Activated CD4-positive, alpha-beta T cell treated with anti-CD3 and anti-CD28 coated beads, Interleukin-2, Interleukin-4, amounts not matched to agents 100 ng/mL and 50 ng/mL, durations not matched to agents 16 hours and 8 hours (primary cell): ENCODE measurements around the gene TEAD2.

Experiments
- DNase-seq: peaks from one replicate; pipeline ENCODE4 v3.0.0-alpha.2; 2020; ENCODE audit warnings: low spot score

Gene TEAD2

DNA sequence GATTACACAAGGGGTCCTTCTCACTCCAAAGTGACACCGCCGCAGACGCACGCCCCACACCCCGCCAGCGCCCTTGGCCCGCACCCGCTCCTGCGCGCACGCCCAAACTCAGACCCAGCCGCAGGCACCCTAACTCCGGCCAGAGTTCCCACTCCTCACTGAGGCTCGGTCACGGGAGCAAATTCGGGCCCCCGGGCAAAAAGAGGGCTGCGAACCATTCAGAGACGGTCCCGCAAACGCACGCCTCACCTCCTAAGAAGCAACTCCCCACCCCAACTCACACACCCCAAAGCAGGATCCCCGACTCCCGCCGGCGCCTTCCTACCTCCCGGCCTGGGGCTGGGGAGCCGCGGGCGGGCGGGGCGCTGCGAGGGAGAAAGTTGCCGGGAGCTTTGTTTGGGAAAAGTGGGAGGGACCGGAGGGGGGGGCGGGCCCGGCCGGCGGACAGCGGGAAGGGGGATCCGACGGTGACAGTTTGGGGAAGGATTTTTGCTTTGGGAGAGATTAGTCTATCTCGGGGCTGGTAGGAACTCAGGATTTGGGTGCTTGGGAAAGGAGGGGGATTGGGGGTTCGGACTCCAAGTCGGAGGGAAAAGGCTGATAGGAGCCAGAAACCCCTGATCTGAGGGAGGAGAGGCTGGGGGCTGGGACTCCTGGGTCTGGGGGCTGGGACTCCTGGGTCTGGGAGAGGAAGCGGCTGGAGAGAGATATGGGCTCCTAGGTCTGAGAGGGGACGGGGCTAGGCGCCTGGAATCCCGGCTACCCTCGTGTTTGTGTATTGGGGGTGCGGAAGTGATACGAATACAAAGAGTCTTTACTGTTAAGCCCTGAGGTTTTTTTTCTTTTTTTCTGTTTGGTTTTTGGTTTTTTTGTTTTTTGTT is at the start of gene TEAD2:
Gene TEAD2 (minus strand): TSS at position 369 of the 881 bp plus-strand sequence. CDS start 2,341 bp downstream, outside the sequence.
- DNase-seq: no peak

DNA sequence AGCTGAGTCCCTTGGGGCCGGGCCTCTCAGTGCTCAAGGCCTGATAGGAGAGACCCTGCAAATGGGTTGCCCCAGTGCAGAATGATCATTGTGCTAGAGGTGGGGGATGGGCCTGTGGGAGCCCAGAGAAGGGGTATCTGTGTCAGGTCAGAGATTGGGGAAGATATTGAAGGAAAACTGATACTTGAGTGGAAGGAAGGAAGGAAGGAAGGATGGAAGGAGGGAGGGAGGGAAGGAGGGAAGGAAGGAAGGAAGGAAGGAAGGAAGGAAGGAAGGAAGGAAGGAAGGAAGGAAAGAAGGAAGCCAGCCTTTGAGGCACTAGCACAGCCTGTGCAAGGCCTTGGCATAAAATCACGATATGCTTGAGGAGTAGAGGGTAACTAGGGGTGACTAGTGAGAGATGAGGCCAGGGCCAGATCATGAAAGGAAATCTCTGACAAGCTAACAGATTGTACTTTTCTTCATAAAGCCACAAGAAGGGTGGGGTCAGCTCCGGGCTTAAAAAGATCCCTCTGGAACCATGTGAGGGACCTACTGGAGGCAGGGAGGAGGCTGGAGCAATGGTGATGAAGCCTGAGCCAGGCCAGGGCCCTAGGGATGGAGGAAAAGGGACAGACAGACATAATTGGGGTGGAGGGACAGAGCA is 49.6 kb upstream of the TEAD2 start:
- DNase-seq: no peak

GRCh38 chr19:49409441-49410029 is 47.3 kb upstream of the TEAD2 start:
- DNase-seq: peak; percentile 30

- no peak for DNase-seq
Observed at GRCh38 chr19:49408816-49409440, 46.7 kb upstream of the TEAD2 start.

GRCh38 chr19:49407482-49408015 is 45.3 kb upstream of the TEAD2 start:
- no peak for DNase-seq

DNA sequence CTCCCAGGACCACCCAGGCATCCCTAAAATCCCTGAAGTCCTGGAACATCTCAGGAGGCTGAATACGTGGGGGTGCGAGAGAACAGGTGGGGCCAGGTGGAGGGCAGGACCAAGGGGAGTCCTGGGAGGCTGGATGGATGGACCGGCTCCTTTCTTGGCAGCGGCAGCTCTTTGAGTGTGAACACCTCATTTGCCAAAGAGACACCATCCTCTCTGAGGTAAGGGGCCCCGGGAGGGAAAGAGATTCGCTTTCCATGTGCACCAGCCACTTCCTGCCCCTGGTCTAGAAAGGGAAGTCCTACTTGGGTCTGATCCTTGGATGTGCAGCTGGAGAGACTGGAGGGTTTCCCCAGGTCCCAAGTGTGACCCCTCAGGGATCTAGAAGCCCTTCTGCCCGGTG is 44.9 kb upstream of the TEAD2 start:
- no peak for DNase-seq

- DNase-seq: no peak
Observed at GRCh38 chr19:49403404-49404187, 41.4 kb upstream of the TEAD2 start.

- no peak for DNase-seq
Observed at GRCh38 chr19:49400029-49400428, 37.8 kb upstream of the TEAD2 start.

DNA sequence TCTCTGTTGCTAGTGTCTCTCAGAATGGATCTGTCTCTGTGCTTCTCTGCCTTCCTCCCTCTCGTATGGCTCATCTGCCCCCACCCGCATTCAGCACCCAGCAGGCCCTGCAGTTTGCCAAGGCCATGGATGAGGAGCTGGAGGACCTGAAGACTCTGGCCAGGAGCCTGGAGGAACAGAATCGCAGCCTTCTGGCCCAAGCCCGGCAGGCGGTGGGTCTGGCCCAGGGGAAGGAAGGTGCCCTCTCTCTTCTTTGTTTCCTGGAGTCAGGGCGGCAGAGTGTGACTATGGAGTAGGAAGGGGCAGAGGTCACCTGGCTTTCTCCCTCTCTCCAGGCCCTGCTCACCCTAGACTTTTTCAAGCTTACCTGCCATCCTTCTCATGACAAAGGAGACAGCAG is 36.7 kb upstream of the TEAD2 start:
- no peak for DNase-seq

- DNase-seq: no peak
Observed at GRCh38 chr19:49398001-49398615, 35.9 kb upstream of the TEAD2 start.

DNA sequence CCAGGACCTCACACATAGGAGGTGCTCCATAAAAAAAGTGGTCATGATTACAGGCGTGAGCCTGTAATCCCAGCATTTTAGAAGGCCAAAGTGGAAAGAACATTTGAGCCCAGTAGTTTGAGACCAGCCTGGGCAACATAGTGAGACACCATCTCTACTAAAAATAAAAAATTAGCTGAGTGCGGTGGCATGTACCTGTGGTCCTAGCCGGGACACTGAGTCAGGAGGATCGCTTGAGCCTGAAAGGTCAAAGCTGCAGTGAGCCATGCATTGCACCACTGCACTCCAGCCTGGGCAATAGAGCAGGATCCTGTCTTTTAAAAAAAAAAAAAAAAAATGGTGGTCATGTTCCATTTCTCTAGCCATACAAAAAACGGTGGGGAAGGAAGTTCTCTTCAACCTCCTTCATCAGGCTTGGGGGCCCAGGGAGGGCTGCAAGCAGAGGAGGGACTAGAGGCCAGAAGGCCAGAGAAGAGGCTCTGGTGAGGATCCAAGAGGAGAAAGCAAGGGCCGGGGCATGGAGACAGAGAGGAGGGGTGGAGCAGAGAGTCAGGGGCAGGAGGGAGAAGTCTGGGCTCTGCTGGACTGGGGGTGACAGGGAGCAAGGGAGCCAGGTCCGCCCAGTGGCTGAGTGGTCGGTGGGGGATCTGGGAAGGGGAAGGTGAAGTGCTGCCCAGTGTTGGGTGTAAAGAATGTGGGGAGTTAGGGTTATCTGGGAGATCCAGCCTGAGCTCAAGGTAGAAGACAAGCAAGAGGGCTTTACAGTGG is 34.7 kb upstream of the TEAD2 start:
- no peak for DNase-seq

DNA sequence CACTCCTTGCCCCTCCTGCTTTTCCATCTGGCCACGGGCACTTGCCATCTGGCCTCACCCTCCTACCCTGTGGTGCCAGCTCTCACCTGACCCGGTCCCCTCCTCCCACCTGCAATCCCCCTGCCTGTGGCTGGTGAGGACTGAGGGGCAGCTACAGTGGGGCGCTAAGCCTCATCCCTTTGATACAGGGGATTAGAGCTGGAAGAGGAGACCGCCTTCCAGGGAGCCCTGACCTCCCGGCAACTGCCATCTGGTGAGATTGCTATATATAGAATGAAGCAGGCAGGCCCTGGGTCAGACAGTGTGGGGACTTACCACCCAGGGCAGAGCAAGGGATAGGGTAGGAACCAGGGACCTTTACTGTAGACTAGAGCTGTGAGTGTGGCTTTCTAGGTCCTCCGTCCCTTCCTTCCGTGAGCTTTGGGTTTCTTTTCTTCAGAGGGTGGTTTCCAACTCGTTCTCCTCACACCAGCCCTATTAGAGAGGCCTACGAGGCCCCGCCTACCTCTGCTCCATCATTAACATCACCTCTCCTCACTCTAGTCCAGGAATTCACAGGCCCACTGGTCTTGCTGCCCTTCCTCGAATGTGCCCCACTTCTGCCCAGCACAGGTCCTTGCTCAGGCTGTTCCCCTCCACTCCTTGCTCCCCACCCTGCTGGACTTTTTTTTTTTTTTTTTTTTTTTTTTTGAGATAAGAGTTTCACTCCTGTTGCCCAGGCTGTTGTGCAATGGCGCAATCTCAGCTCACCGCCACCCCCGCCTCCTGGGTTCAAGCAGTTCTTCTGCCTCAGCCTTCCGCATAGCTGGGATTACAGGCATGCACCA is 33.6 kb upstream of the TEAD2 start:
- DNase-seq: no peak

DNA sequence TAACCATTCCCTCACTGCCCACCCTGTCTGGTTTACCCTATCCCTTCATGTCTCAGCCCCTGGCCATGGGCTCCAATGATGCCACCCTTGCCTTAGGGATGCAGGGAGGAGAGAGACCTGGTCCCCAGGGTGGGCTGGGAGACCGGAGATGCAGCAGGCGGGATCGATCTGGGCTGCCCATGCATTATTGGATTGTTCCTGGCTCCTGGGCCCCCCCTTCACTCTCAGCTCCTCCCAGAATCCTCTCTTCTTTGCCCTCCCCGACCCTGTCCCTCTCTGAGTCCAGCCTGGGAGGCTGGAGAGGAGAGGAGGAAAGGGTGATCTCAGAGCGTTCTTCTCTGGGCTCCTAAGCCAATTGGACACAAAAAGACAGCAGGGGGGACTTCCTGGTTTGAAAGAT is 31.7 kb upstream of the TEAD2 start:
- no peak for DNase-seq

DNA sequence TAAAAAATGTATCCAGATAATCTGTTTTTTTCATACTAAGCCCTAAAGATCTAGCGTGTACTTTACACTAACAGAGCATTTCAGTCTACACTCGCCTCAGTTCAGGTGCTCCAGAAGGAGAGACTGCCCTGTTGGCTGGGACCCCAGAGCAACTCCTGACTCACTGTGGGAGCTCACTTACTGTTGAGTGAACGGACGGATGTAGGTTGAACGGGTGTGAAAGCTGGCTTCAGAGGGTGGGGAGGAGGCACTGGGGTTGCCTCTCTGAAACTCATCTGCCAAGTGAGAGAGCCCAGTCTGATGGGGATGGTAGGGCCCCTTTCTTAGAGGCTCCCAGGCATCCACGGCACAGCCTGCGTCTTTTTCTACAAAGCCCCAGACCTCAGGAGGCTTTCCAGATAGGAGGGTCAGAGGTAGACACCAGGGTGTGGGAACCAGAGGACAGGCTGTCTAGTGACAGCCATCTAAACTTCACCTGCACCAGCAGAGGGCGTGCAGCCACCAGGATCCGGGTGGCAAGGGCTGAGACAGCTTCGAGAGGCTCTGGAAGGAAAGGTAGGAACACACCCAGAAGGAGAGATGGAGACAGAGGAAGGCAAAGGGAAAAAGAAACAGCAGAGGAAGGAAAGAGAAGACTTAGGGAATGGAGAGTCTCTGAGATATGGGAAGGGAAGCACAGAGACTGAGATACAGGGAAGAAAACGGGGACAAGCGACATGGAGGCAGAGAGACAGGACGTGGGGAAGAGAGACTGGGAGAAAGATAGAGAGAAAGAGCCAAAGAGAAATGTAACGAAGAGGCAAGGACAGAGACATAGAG is 29.6 kb upstream of the TEAD2 start:
- peak; percentile 79 for DNase-seq

- no peak for DNase-seq
Observed at GRCh38 chr19:49390929-49391359, 28.7 kb upstream of the TEAD2 start.

DNA sequence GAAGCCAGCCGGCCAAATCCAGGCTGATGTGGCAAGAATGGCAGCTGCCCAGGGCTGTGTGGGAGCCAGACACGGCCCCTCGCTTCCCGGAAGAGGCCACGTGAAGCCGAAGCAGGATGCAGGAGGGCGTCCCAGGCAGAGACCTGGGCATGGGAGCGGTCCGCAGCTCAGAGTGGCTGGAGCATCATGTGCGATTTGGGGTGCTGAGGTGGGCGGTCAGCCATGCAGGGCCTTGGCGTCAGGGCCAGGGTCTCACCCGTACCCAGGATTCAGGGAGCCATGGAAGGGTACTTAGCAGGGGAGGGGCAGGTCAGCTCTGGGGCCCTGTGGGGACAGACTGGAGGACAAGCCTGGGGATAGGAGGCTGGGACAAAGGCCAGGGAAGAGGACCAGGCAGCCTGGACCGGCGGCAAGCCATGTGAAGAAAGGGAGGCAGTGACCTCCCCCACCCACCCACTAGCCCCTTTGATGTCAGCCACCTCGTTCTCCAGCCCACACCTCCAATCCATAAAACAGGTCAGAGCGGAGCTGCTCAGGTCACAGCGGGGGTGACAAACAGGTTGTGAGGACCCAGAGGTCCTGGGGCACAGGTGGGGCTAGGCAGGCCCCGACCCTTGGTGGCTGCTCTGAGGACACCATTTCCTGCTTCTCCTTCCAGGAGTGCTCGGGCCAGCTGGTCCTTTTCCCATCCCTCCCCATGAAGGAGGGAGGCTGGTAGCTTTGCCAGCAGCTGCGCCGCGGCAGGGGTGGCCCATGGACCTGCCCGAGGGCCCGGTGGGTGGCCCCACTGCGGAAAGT is 28.1 kb upstream of the TEAD2 start:
- DNase-seq: no peak

DNA sequence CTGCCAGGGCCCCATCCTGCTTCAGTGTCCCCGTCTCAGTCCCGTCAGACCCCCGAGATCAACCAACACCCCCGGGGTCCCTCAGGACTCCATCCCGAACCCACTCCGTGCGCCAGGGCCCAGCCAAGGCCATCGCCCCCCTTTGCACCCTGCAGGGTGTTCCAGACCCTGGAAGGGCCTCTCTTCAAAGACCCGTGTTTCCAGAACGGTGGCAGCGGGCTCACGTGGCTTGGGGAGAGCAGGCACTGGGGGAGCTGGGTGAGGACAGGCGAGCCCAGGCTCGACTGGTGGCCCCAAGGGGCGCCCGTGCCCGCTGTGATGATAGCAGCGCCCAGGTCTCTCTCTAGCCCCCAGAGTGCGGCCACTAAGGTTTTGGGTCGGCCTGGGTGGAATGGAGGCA is 27.2 kb upstream of the TEAD2 start:
- no peak for DNase-seq

DNA sequence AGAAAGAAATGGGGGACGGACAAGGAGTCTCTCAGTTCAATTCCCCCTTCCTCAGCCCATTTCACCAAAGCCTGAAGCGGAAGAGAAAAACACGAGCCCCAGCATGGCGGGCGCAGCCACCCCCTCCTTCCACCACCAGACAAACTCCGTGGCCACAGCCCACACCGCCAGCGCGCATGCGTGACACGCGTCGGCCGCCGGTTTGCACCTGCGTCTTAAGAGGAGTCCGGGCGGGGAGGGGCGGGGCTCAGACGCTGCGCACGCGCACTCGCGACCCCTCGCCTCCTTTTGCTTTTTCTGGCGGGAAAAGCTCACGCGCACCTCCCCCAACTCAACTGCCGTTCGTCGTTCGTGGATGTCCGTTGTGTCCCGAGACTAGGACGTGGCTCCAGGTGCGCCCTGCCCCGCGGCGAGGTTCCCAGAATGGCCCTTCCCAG is 25.7 kb upstream of the TEAD2 start, which contains the start of gene KASH5:
Gene KASH5 (plus strand): TSS at position 314 of the 437 bp plus-strand sequence. CDS start 2,635 bp downstream, outside the sequence.
- DNase-seq: peak; percentile 53
